AG04449 (cell line): ENCODE data around the gene TIMP1.

Experiments used
- CTCF ChIA-PET: fragments of 350-600 bp; formaldehyde crosslinking; extraction: SDS; loops from one replicate; lab custom pipeline; 2021; ENCODE audit warnings: antibody characterized with exemption; lab: Yijun Ruan, JAX
- POLR2A ChIA-PET: fragments of 400-600, 350-600 bp; formaldehyde crosslinking; extraction: SDS; loops from one replicate; lab custom pipeline; 2020; ENCODE audit warnings: antibody characterized with exemption, inconsistent platforms; lab: Yijun Ruan, JAX
- DNase-seq: peaks from one replicate; pipeline ENCODE4 v3.0.0-alpha.2; 2010; ENCODE audit warnings: low read depth, low spot score
- H3K4me3 ChIP-seq: 2 replicates; pipeline ENCODE4 v1.5.1; 2011; ENCODE audit warnings: low read depth, mild to moderate bottlenecking, control low read depth, low read length
- CTCF ChIP-seq: IDR thresholded peaks from one replicate; pipeline ENCODE4 v1.5.1; 2011; ENCODE audit warnings: mild to moderate bottlenecking, moderate library complexity, low read length, control low read depth, inconsistent platforms; ENCODE audit not compliant: insufficient read depth; ENCODE audit errors: missing control alignments

TIMP1 gene

GRCh38 chrX:47558436-47558835 is 23.8 kb upstream of the TIMP1 start:
- POLR2A ChIA-PET: no interaction called here
- no peak overlapping the region for H3K4me3 ChIP-seq
- TF ChIP-seq CTCF: no peak
- CTCF ChIA-PET: interaction anchor here (1.0 kb wide), 1 partner anchor 85 kb away, joined by 5 read pairs; no protein-coding TSS in a partner anchor
- no peak for DNase-seq

- no peak for DNase-seq
- H3K4me3 ChIP-seq: peak overlapping the region; percentile 53
- POLR2A ChIA-PET: no interaction called here
- CTCF ChIA-PET: interaction anchor here (1.1 kb wide), 1 partner anchor 84 kb away, joined by 3 read pairs; no protein-coding TSS in a partner anchor
- TF ChIP-seq CTCF: no peak
Measured at GRCh38 chrX:47560179-47560933, 21.9 kb upstream of the TIMP1 start.

- CTCF ChIA-PET: interaction anchor here (1.1 kb wide), 1 partner anchor 83 kb away, joined by 3 read pairs; no protein-coding TSS in a partner anchor
- POLR2A ChIA-PET: interaction anchor here (0.8 kb wide), 1 partner anchor 20 kb away, joined by 4 read pairs; no protein-coding TSS in a partner anchor
Measured at GRCh38 chrX:47560934-47561658, 21.1 kb upstream of the TIMP1 start, which contains the start of gene ARAF. TSS of gene ARAF (plus strand) at chrX:47561205. CDS start at chrX:47562968, 1,763 bp downstream.

GRCh38 chrX:47561659-47562151 is 20.5 kb upstream of the TIMP1 start:
- no peak for TF ChIP-seq CTCF
- CTCF ChIA-PET: interaction anchor here (1.2 to 2.0 kb wide), 2 partner anchors 16 to 78 kb away, joined by 4 read pairs; no protein-coding TSS in a partner anchor
- no peak for DNase-seq
- POLR2A ChIA-PET: interaction anchor here (0.8 kb wide), 1 partner anchor 21 kb away, joined by 4 read pairs; no protein-coding TSS in a partner anchor
- H3K4me3 ChIP-seq: peak overlapping the region; percentile 70

More at GRCh38 chrX:47560934-47561658, 21.1 kb upstream of the TIMP1 start, which contains the start of gene ARAF:
- DNase-seq: peak; percentile 98
- no peak for TF ChIP-seq CTCF
- peak within 1 kb of the TSS; percentile 70 for H3K4me3 ChIP-seq

- ChIA-PET CTCF (interaction anchor here (0.7 to 2.0 kb wide), 5 partner anchors 15 to 81 kb away, joined by 3 to 4 read pairs (median 3); no protein-coding TSS in a partner anchor), POLR2A (no interaction called here)
- TF ChIP-seq CTCF: peak; percentile 18
- no peak overlapping the region for H3K4me3 ChIP-seq
- no peak for DNase-seq
Measured at GRCh38 chrX:47562615-47563243, 19.5 kb upstream of the TIMP1 start.
